GF-D8 (cell line): ENCODE results near the gene FHIT.

ENCODE experiments used
- DNase-seq: peaks from one replicate; lab custom pipeline; 2025; lab: John Stamatoyannopoulos, UW

The FHIT gene

DNA sequence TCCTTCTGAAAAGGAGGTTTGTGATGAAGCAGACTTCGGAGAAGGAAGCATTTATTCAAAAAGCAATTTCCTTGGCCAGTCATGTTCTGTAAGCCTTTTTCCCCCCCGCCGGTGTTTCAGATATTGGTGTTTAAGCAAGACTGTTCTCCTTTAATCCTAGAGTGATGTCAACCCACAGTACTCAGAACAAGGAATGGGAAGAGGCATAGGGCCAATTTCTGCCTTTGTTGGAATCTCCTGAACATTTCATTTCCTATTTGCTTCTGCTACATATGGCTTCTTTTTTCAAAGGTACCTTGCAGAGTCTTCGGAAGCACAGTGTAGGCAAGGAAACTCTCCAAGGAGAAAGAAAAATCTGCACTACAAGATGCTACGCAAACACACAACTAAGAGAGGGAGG, 1488.3 kb downstream of the FHIT start:
- no peak for DNase-seq

DNA sequence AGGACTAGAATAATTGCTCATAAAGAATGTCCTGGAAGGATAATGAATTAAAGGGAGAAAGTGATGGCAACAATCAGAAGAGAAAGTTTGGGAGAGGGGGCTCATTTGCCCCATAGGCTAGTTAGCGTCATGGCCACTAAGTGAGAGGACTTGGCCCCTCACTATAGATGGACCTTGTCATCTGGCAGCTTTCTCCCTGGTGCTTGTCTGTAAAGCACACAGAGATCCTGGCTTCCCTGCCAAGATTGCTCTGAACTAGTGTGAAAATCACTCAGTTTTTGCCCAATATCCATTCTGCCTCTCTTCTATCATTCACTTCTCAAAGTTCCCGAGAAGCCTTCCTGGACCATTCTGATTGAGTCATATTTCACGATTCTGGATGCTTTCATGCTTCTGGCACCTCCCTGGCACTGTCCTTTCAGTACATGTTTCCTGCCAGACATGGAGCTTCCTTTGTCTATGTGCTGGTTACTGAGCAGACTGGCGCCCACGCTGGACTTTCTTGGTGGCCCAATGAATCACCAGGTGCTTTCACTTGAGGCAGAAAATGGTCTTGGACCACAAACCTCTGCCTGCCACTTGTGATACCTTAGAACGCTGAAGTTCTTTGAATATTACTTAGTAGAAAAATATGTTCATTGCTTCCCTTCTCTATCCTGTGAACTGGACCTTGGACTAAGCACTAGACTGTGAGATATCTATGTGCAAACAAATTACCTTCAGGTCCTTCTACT, 1491.8 kb downstream of the FHIT start:
- DNase-seq = no peak

GRCh38 chr3:59758672-59759071, 1492.6 kb downstream of the FHIT start:
- no peak for DNase-seq

GRCh38 chr3:59756934-59757333, 1494.3 kb downstream of the FHIT start:
- no peak for DNase-seq

DNA sequence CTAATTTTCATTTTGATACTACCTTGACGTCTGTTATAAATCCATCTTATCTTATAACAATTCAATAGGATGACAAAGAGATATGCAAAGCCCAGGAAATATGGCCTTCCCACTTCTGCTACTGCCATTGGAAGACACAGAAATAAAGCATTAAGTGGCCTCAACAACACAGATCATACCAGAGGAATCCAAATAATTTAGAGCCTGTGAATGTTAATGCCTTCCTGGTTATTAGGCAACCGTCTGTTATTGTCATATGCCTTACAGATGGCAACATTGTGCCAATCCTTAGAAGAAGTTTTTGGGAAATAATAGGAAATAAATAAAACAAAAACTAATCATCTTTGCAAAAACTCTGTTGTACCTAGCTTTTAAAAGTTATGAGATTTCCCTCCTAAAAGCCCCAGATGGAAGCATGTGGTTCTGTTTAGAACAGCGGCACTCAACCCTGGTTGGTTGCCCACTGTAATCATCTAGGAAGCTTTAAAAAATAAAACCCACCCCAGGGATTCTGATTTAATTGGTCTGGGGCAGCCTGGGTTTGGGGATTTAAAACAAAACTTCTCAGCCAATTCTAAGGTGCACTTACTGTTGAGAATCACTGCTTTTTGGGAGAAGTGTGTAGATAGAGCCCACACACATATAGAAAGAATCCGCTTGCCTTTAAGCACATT, 1496.7 kb downstream of the FHIT start:
- DNase-seq = no peak

DNA sequence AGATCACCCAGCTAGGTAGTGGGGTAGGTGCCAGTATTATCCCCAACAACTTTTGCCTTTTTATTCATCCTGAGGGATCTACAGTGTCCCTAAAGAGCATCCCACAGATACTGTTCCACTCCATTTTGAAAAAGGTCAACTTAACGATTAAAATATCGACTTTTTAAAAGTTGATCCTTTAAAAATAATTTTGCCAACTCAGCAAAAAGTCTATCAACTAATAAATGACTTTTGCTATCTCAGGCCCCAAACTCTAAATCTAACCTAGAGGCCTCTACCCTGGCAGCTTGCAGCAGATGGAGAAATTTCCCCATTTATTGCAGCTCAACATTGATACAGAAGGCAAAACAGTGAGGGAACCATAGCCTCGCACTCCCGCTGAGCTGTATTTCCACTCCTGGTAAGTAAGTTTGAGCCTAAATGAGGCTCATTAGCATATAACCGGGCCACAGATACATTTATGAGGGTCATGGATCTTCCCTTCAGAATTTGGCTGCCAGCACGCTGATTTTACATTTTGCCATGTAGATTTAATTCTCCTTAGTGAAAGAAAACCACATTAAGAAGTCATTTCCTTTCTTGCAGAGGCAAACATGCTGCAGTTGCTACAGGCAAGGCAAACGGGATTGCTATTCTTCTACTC, 1497.3 kb downstream of the FHIT start:
- DNase-seq = no peak

GRCh38 chr3:59752925-59753324, 1498.3 kb downstream of the FHIT start:
- no peak for DNase-seq

GRCh38 chr3:59751606-59752005, 1499.6 kb downstream of the FHIT start:
- DNase-seq = no peak

- DNase-seq = no peak
Measured at GRCh38 chr3:59750391-59750790, 1500.9 kb downstream of the FHIT start.

GRCh38 chr3:59749291-59749690, 1502.0 kb downstream of the FHIT start:
- no peak for DNase-seq

DNA sequence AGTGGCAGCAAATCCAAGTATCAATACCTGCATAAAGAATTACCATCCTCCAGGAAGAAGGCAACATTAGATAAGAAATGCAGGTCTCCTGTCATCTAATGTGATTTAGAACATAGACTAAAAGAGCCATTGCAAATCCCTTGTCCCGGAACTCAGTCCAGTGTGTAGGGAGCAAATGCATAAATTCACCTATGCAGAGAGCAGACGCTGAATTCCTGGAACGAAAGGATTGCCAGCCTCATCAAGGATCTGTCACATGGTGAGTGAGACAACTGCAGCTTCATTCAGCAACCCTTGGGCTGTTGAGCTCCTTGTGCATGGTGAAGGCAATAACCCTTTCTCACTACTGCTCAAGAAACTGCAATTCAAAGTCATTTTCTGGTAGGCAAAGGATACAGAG, 1504.7 kb downstream of the FHIT start:
- no peak for DNase-seq

GRCh38 chr3:59737241-59737640, 1514.0 kb downstream of the FHIT start:
- no peak for DNase-seq

GRCh38 chr3:59734061-59734460, 1517.2 kb downstream of the FHIT start:
- DNase-seq = no peak

GRCh38 chr3:59733041-59733809, 1518.0 kb downstream of the FHIT start:
- DNase-seq = no peak

DNA sequence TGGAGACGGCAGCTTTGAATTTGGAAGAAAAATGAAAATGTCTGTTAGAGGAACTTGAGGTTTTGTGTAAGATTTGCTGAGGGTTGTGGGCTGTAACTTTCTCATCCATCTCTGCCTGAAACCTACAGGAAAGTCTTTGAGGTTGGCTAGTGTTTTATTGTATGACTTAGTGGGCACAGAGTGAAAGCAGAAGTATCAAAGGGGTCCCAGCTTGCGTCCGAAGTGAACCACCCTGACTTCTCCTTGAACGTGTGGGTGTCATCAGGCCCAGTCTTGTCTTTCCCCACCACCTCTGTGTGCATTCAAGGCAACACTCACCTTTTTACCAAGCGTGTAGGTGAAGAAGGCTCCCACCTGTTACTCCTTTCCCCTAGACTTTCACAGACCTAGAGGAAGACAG, 1519.3 kb downstream of the FHIT start:
- no peak for DNase-seq

- DNase-seq = no peak
Measured at GRCh38 chr3:59730591-59730990, 1520.7 kb downstream of the FHIT start.

- no peak for DNase-seq
Measured at GRCh38 chr3:59728587-59728908, 1522.7 kb downstream of the FHIT start.

- DNase-seq = no peak
Measured at GRCh38 chr3:59727902-59728586, 1523.2 kb downstream of the FHIT start.

- no peak for DNase-seq
Measured at GRCh38 chr3:59726279-59726678, 1525.0 kb downstream of the FHIT start.

DNA sequence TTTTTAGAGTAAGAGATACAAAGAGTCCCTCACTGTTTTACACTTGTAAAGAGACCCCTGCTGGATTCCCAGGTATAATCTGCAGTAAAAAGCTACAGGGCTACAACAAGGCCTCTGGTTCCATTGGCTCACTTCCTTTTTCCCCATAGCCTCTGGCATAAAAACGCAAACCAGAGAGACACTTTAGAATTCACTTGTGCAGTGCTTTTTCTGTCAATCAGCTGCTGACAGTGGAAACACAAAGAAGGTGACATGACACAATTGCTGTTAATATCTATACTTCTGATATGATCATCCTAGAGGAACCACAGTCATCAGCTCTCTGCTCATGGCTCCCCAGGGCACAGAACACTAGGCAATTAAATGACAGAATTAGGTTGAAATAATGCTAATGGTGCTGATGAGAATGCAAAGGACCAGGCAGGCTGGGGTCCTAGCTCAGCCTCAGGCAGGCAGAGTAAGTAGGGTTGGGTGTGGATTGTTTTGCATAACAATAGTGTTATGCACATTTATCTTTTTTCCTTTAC, 1533.5 kb downstream of the FHIT start:
- DNase-seq = no peak

DNA sequence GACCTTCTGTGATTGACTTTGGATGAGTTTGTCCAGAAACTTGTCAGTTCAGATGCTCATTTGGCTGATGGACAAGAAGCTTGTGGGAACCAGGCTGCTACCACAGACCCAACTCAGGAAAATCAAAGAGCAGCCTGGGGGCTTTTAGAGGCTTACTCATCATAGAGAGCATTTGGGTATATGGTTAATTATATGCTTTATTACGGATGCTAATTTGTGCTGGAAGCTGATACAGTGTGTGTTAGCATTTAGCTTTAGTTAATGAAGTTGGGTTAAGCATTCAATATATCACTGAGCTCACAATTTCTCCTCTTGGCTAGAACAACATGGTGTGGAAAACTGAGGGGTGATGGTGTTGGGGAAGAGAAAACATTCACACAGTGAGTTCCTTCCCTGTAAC, 1537.2 kb downstream of the FHIT start:
- DNase-seq = no peak

GRCh38 chr3:59710554-59710953, 1540.7 kb downstream of the FHIT start:
- no peak for DNase-seq
